M059J (cell line): ENCODE results near the gene WDR62. TPM values are rescaled to one million over a fixed set of nuclear protein-coding genes. Genes with fewer than 3 reads are reported as not detected.

Experiments
- DNase-seq: peaks from one replicate; pipeline ENCODE4 v3.0.0-alpha.2; 2012; ENCODE audit warnings: low read depth
- total RNA-seq: library from RNA; depleted of rRNA; stranded (reverse); fragments of >200 nt; shearing (Covaris generic); gene quantifications from 2 replicates; pipeline ENCODE4 v1.2.3, GENCODE V29; 2014; rRNA removed

WDR62 gene
- 10.8 and 19.4 TPM in 2 replicates for total RNA-seq

GRCh38 chr19:36054733-36055686 is at the start of gene WDR62:
Gene WDR62 (plus strand): TSS chr19:36054897. CDS start chr19:36054972, 75 bp downstream.
- DNase-seq: peak; percentile 92

GRCh38 chr19:36006955-36007354 is 47.7 kb upstream of the WDR62 start:
- DNase-seq: no peak

- no peak for DNase-seq
These were observed 46.2 kb upstream of the WDR62 start, which contains the start of gene SYNE4 for GRCh38 chr19:36008336-36008978. Gene SYNE4 (minus strand): TSS chr19:36008813. CDS start chr19:36008681, 132 bp downstream.

GRCh38 chr19:36009220-36009619 is 45.5 kb upstream of the WDR62 start:
- peak; percentile 48 for DNase-seq

GRCh38 chr19:36009633-36010379 is 44.9 kb upstream of the WDR62 start:
- DNase-seq: no peak

- no peak for DNase-seq
These were observed 44.3 kb upstream of the WDR62 start for GRCh38 chr19:36010402-36010801.

GRCh38 chr19:36013280-36014011 is 41.3 kb upstream of the WDR62 start:
- no peak for DNase-seq

GRCh38 chr19:36014012-36014924 is 40.4 kb upstream of the WDR62 start, which contains the start of gene ALKBH6:
Gene ALKBH6 (minus strand): TSS chr19:36014213. CDS start chr19:36013397, 816 bp downstream.
- peak; percentile 99 for DNase-seq

- DNase-seq: no peak
These were observed 35.5 kb upstream of the WDR62 start for GRCh38 chr19:36019061-36019670.

- DNase-seq: no peak
These were observed 31.3 kb upstream of the WDR62 start for GRCh38 chr19:36023432-36023831.

- DNase-seq: no peak
These were observed 29.2 kb upstream of the WDR62 start for GRCh38 chr19:36025541-36025940.

- DNase-seq: no peak
These were observed 28.4 kb upstream of the WDR62 start for GRCh38 chr19:36026091-36026876.

GRCh38 chr19:36027696-36028095 is 27.0 kb upstream of the WDR62 start:
- no peak for DNase-seq

- no peak for DNase-seq
These were observed 26.2 kb upstream of the WDR62 start for GRCh38 chr19:36028313-36029041.

- peak; percentile 33 for DNase-seq
These were observed 24.2 kb upstream of the WDR62 start for GRCh38 chr19:36030264-36031148.

- no peak for DNase-seq
These were observed 23.4 kb upstream of the WDR62 start for GRCh38 chr19:36031308-36031707.
